Right lobe of liver (tissue), 4 donors: ENCODE measurements around the gene SRM.

Experiments
- POLR2A ChIP-seq: fragments of 450-650 bp; IDR thresholded peaks from one replicate; pipeline ENCODE4 v1.6.1; 2017; ENCODE audit warnings: antibody characterized with exemption, mild to moderate bottlenecking
- TF ChIP-seq, protein P1 (sequence below), 4 donors: fragments of 200-600 bp in 3 of 4; fragments of 450-650 bp in 1 of 4; IDR thresholded peaks; one replicate each; pipeline versions ENCODE4 v1.5.1 to v1.8.0; 2016 to 2022; ENCODE audit warnings: antibody characterized with exemption in 4 of 4, mild to moderate bottlenecking in 2 of 4
- donor health status: DM: no; HTN: no; CAD: no.
- donor health status: DM: no; HTN: no; CAD: no.
- donor health status: DM: no; HTN: yes; CAD: no.

DNA sequence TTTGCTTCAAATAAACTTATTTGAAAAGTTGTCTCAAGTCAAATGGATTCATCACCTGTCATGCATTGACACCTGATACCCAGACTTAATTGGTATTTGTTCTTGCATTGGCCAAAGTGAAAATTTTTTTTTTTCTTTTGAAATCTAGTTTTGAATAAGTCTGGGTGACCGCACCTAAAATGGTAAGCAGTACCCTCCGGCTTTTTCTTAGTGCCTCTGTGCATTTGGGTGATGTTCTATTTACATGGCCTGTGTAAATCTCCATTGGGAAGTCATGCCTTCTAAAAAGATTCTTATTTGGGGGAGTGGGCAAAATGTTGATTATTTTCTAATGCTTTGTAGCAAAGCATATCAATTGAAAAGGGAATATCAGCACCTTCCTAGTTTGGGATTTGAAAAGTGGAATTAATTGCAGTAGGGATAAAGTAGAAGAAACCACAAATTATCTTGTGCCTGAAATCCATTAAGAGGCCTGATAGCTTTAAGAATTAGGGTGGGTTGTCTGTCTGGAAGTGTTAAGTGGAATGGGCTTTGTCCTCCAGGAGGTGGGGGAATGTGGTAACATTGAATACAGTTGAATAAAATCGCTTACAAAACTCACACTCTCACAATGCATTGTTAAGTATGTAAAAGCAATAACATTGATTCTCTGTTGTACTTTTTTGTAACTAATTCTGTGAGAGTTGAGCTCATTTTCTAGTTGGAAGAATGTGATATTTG is 35.5 kb downstream of the SRM start:
- TF ChIP-seq, protein P1, sequence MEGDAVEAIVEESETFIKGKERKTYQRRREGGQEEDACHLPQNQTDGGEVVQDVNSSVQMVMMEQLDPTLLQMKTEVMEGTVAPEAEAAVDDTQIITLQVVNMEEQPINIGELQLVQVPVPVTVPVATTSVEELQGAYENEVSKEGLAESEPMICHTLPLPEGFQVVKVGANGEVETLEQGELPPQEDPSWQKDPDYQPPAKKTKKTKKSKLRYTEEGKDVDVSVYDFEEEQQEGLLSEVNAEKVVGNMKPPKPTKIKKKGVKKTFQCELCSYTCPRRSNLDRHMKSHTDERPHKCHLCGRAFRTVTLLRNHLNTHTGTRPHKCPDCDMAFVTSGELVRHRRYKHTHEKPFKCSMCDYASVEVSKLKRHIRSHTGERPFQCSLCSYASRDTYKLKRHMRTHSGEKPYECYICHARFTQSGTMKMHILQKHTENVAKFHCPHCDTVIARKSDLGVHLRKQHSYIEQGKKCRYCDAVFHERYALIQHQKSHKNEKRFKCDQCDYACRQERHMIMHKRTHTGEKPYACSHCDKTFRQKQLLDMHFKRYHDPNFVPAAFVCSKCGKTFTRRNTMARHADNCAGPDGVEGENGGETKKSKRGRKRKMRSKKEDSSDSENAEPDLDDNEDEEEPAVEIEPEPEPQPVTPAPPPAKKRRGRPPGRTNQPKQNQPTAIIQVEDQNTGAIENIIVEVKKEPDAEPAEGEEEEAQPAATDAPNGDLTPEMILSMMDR (IDR thresholded peaks at IDR 0.05): no peak
- TF ChIP-seq POLR2A: no peak
